Astrocyte of the spinal cord (primary cell): ENCODE data around the gene KBTBD3.

Experiments used
- DNase-seq: peaks from one replicate; pipeline ENCODE4 v3.0.0; 2011; ENCODE audit warnings: low read depth, low spot score
- H3K4me3 ChIP-seq: 2 replicates; pipeline ENCODE4 v1.5.1; 2011; ENCODE audit warnings: low read depth, mild to moderate bottlenecking, low read length, moderate library complexity
- in situ Hi-C: cut with HindIII; loops from 2 replicates; pipeline ENCODE4 v1.10.0; 2017; ENCODE audit warnings: low sequenced_read_pairs
- TF ChIP-seq, protein P1 (sequence below): IDR thresholded peaks from 2 replicates; pipeline ENCODE4 v1.5.1; 2012; ENCODE audit warnings: low read depth, mild to moderate bottlenecking, low read length, inconsistent platforms

Gene KBTBD3

DNA sequence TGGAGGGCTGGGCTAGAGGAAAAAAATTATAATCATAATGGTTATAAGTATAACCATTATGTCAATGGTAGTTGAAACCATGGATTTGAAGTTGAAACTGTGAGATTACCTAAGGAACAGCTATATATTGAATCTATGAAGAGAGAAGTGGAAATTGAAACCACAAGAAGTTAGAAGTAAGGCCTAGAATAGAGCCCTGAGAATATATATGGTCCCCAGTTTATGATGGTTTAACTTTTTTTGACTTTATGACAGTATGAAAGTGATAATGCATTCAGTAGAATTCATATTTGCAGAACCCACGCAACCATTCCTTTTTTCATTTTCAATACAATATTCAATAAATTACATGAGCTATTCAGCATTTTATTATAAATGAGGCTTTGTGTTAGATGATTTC lies 15.3 kb upstream of the KBTBD3 start:
- no peak for DNase-seq
- no peak overlapping the region for H3K4me3 ChIP-seq
- in situ Hi-C loops: no loop called here
- TF ChIP-seq, protein P1, sequence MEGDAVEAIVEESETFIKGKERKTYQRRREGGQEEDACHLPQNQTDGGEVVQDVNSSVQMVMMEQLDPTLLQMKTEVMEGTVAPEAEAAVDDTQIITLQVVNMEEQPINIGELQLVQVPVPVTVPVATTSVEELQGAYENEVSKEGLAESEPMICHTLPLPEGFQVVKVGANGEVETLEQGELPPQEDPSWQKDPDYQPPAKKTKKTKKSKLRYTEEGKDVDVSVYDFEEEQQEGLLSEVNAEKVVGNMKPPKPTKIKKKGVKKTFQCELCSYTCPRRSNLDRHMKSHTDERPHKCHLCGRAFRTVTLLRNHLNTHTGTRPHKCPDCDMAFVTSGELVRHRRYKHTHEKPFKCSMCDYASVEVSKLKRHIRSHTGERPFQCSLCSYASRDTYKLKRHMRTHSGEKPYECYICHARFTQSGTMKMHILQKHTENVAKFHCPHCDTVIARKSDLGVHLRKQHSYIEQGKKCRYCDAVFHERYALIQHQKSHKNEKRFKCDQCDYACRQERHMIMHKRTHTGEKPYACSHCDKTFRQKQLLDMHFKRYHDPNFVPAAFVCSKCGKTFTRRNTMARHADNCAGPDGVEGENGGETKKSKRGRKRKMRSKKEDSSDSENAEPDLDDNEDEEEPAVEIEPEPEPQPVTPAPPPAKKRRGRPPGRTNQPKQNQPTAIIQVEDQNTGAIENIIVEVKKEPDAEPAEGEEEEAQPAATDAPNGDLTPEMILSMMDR: no peak

GRCh38 chr11:106091480-106092123 lies 14.5 kb upstream of the KBTBD3 start:
- in situ Hi-C loops: no loop called here
- no peak overlapping the region for H3K4me3 ChIP-seq
- peak; percentile 87 for DNase-seq
- TF ChIP-seq, protein P1: no peak

GRCh38 chr11:106088896-106089295 lies 11.7 kb upstream of the KBTBD3 start:
- H3K4me3 ChIP-seq: no peak overlapping the region
- peak; percentile 32 for DNase-seq
- in situ Hi-C loops: no loop called here
- TF ChIP-seq, protein P1: no peak

DNA sequence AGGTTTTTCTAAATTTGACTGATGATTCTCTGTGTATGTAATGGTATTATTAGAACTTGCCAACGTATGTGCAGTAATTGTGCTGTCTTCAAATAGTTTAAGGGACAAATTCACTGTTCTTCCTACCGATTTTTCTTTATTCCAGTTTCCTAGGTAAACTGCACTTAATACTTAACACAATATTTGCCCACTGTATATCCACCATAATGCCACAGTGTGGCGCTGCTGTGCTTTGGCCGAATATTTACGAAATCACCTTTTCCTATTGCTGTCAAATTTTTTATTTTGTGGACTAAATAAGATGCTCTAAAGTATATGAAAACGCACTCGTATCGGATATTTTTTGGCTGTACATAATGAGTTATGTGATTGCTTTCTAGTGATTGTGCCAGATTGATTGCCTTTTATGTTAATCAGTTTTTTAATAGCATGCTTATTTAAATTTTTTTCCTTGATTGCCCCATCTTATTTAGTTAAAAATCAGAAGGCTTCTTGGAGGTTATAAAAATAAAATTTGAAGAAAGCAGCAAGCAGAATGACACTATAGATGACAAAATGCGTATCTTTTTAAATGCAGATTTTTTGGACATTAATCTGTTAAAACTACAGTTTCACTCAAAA lies 10.8 kb upstream of the KBTBD3 start:
- peak; percentile 68 for DNase-seq

DNA sequence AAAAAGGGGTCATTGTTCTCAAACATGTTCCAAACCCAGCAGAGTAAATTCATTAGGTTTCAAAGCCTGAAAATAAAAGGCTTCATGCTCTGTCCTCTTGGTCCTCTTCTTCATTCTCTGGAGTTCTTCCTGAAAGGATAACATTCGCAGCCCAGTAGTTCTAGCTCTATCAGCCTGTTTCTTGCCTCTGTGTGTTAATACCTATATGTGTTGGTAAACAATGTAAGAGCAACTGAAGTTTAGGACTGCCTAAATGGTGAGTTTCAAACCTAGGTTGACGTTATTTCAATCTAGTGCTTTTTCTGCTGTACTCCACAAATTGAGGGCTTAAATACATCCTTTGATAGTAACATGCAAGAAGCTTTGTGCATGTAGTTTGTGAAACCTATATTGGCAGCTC lies 9.7 kb upstream of the KBTBD3 start:
- no peak overlapping the region for H3K4me3 ChIP-seq
- in situ Hi-C loops: no loop called here
- TF ChIP-seq, protein P1: no peak
- DNase-seq: no peak

More for the DNA sequence above, 10.8 kb upstream of the KBTBD3 start:
- in situ Hi-C loops: no loop called here
- TF ChIP-seq, protein P1: peak; percentile 86
- H3K4me3 ChIP-seq: no peak overlapping the region

DNA sequence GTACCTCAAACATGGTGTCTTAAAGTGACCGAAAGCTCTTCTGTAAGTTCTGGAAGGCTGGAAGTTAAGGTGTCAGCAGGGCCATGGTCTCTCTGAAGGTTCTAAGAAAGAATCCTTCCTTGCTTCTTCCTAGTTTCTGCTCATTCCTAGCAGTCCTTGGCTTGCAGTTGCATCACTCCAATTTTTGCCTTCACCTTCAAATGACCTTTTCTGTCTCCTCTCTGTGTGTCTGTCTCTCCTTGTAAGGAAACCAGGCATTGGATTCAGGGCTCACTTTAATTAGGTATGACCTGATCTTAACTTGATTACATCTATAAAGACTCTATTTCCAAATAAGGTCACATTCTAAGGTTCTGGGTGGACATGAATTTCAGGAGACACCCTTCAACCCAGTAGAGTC lies 9.0 kb upstream of the KBTBD3 start:
- TF ChIP-seq, protein P1: no peak
- H3K4me3 ChIP-seq: no peak overlapping the region
- no peak for DNase-seq
- in situ Hi-C loops: no loop called here
